HG03066 (cell line): ENCODE data around the gene ABCG4.

Source experiments
- ATAC-seq: cut with Tn5 transposase; IDR thresholded peaks from one replicate; pipeline ENCODE4 v1.9.1; 2021; ENCODE audit warnings: low read depth; ENCODE audit not compliant: unreplicated experiment

Gene ABCG4

GRCh38 chr11:119204066-119204465 is 55.2 kb downstream of the ABCG4 start:
- ATAC-seq, result no peak

- no peak for ATAC-seq
These were observed 56.2 kb downstream of the ABCG4 start for GRCh38 chr11:119205080-119205479.

GRCh38 chr11:119205574-119206510 is 57.0 kb downstream of the ABCG4 start, which contains the start of gene CBL:
TSS of gene CBL (plus strand) at chr11:119206339. CDS start at chr11:119206418, 79 bp downstream.
- ATAC-seq, result peak; percentile 85

- ATAC-seq, result peak; percentile 31
These were observed 57.9 kb downstream of the ABCG4 start for GRCh38 chr11:119206511-119207414.

- ATAC-seq, result no peak
These were observed 58.6 kb downstream of the ABCG4 start for GRCh38 chr11:119207415-119207960.

DNA sequence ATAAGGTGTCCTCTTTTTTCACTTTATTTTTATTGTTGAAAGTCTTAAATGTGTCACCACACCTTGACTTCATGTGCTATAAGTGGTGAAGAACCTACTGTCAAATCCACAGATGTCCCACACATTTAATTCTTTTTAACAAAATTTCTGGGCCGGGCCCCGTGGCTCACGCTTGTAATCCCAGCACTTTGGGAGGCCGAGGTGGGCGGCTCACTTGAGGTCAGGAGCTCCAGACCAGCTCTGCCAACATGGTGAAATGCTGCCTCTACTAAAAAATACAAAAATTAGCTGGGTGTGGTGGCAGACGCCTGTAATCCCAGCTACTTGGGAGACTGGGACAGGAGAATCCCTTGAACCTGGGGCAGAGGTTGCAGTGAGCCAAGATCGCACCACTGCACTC is 60.3 kb downstream of the ABCG4 start:
- ATAC-seq, result no peak

DNA sequence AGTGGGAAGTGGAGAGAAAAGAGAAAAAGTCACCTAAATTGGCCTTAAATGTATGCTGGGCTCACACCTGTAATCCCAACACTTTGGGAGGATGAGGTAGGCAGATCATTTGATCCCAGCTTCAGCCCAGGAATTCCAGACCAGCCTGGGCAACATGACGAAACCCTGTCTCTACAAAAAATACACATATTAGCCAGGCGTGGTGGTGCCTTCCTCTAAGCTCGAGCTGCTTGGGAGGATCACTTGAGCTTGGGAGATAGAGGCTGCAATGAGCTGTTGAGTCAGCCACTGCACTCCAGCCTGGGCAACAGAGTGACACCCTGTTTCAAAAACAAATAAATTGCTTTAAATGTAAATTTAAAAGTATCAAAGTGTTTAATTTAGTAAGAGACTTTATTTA is 61.2 kb downstream of the ABCG4 start:
- no peak for ATAC-seq
